Measurements from ENCODE around the gene BTBD16.

GRCh38 chr10:122361046-122361445 lies 90.0 kb downstream of the BTBD16 start:
- TF ChIP-seq CTCF (IDR thresholded peaks at IDR 0.05): no peak
- no peak for TF ChIP-seq EP300 (IDR thresholded peaks at IDR 0.05)
